GM19023 (cell line): Measurements from ENCODE around the gene DLEC1.

Experiments
- ATAC-seq: cut with Tn5 transposase; IDR thresholded peaks from one replicate; pipeline ENCODE4 v1.9.1; 2021; ENCODE audit warnings: mild to moderate bottlenecking, moderate library complexity; ENCODE audit not compliant: unreplicated experiment

Gene DLEC1

GRCh38 chr3:38000965-38001455 is 38.0 kb upstream of the DLEC1 start:
- ATAC-seq: no peak

DNA sequence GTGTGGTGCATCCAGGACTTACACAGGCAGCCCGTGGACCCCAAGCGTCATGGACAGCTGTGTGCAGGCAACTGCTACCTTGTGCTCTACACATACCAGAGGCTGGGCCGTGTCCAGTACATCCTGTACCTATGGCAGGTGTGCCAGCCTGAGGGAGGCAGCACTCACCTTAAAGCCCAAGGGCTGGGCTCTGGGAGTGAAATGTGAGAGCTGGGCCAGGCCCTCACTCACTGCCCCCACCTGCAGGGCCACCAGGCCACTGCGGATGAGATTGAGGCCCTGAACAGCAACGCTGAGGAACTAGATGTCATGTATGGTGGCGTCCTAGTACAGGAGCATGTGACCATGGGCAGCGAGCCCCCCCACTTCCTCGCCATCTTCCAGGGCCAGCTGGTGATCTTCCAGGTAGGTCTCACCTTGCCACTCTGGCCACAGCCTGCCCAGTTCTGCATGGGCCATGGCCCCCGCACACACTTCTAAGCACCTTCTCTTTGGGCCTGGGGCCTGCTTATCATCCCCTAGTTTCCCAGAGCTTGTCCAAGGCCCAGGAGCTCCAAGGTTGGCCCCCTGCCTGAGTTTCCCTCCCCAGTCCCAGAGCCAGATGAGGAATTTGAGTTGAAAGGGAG is 37.4 kb upstream of the DLEC1 start:
- ATAC-seq: no peak

- ATAC-seq: no peak
Observed at GRCh38 chr3:38002291-38002876, 36.6 kb upstream of the DLEC1 start.

DNA sequence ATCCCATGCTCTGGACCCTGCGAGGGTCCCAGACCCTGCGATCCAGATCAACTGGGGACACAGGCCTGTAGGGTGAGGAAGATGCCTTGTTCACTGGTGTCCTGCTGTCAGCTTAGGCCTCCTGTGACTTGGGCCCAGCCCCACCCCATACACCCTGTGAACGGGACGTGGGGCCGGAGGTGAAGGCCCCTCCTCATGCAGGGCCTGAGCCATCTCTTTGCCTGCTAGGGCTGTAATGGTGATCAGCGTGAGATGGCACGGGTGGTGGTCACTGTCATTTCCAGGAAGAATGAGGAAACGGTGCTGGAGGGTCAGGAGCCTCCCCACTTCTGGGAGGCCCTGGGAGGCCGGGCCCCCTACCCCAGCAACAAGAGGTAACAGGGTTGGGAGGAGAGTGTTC is 36.1 kb upstream of the DLEC1 start:
- ATAC-seq: no peak

GRCh38 chr3:38003371-38003816 is 35.6 kb upstream of the DLEC1 start:
- no peak for ATAC-seq

- ATAC-seq: no peak
Observed at GRCh38 chr3:38003817-38004414, 35.1 kb upstream of the DLEC1 start.

GRCh38 chr3:38004415-38005075 is 34.5 kb upstream of the DLEC1 start:
- peak; percentile 43 for ATAC-seq

DNA sequence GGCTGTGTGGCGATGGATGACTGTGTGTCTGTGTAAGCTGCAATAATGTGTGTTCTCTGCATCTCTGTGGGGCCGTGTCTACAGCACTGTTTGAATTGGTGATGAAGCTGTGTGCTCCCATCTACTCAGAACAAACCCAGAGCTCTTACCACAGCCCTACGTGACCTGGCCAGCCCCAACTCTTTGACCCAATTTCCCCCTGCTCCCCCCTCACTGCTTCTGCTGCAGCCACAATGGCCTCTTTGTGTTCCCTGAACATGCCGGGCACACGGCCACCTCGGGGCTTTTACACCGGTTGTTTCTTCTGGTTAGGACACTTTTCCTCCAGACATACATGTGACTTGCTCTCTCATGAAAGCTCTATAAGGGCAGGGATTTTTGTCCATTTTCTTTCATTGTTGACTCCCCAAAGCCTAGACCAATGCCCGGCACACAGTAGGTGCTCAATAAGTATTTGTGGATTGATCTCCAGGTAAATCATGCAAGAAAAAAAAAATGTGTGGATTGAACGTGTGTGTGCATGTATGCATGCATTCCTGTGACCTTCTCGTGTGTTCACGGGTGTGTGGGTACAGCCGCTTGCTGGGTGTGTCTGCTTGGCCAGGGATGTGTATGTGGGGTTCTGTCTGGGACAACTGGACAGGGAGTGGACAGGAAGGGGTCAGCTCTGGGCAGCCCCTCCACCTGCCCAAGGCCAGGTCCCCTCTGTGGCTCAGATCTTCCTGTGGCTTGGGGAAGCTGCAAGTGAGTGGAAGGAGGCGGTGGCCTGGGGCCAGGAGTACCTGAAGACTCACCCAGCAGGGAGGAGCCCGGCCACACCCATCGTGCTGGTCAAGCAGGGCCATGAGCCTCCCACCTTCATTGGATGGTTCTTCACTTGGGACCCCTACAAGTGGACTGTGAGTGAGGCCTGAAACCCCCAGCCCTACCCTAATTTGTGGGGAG is 33.7 kb upstream of the DLEC1 start:
- no peak for ATAC-seq

- ATAC-seq: no peak
Observed at GRCh38 chr3:38006031-38006430, 33.0 kb upstream of the DLEC1 start.

DNA sequence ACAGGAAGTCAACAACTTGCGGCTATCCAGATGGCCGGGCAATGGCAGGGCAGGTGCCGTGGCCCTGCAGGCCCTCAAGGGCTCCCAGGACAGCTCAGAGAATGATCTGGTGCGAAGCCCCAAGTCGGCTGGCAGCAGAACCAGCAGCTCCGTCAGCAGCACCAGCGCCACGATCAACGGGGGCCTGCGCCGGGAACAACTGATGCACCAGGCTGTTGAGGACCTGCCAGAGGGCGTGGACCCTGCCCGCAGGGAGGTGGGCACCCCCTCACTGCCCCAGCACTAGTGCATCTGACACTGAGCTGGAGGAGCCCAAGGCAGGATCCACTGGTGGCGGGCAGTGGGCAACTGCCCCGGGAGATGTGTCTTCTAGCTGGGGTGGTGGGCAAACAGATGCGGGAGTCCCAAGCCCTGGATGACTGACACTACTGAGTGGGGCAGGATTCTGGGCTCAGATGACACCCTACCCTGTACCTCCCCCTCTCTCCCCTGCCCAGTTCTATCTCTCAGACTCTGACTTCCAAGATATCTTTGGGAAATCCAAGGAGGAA is 32.5 kb upstream of the DLEC1 start:
- no peak for ATAC-seq

DNA sequence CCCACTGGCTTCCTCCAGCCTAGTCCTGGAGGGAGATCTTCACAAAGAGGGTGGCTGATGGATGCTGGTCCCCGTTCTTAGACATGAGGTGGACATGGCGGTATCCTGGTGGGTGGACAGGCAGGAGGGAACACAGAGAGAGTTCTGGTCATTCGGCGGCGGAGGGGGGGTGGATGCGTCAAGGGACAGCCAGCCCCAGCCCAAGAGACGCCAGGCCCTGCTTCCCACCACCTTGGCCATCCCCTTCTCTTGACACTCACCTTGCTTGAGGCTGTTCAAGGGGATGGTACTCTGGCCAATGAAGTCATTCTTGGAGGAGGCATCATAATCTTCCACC is 31.3 kb upstream of the DLEC1 start:
- ATAC-seq: no peak

DNA sequence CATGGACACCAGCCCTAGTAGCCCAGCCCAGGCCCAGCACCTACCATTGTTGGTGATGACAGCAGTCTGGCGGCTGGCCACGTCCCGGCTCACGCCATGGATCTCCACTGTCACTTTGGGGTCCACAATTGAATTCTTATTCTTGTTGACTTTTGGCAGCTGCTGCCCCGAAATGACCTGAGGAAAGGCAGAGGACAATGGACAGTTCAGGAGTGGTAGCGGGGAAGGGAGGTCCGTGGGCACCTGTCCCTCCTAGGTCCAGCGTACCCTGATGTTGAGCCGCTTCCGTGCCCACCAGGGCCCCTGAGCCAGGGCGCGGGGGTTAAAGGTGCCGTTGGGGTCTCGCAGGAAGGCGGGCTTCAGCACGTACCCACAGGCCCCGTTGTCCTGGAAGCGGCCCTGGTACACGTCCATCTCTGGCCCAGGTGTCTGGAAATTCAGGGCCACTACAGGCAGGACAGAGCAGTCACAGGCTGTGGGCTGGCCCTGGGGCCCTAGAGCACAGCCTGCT is 30.8 kb upstream of the DLEC1 start:
- no peak for ATAC-seq

GRCh38 chr3:38008971-38009580 is 29.9 kb upstream of the DLEC1 start:
- ATAC-seq: no peak

GRCh38 chr3:38009807-38010591 is 29.0 kb upstream of the DLEC1 start:
- no peak for ATAC-seq

DNA sequence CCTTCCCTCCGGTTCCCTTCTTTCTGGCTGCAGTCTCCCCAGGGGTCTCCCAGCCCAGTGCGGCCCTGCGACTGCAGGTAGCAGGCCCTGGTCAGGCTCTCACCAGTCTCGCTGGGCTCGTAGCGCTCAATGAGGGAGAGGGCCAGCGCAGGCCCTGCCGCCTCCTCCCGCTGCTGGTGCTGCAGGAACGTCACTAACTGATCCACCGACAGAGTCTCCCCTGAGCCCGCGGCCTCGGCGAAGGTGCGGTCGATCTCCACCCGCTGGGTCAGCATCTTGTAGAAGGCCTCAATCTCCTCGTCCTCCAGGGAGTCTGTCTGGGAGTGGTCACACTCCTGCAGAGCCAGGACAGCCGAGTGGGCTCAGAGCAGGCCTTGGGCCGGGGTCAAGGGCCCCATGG is 27.9 kb upstream of the DLEC1 start:
- ATAC-seq: no peak

GRCh38 chr3:38015485-38015884 is 23.5 kb upstream of the DLEC1 start:
- no peak for ATAC-seq

GRCh38 chr3:38015984-38016383 is 23.0 kb upstream of the DLEC1 start:
- ATAC-seq: no peak

DNA sequence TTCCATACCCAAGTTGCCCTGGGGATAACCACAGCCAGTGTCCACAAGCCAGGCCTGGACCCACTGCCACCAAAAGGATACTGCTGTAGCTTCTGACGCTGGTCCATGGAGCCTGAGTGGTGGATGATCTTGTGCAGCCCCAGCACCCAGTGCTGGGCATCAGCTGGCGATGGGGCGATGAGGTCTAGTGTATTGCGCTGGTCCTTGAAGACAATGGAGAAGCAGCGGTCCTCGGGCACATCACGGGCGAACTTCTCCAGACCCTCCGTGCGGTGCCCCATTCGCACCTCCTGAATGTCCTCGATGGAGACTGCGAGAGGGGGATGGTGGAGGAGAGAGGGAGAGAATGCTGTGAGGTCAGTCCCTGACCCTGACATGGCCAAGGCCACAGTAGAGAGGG is 22.6 kb upstream of the DLEC1 start:
- no peak for ATAC-seq

GRCh38 chr3:38016847-38017444 is 22.1 kb upstream of the DLEC1 start:
- no peak for ATAC-seq
